Erythroblast (primary cell): ENCODE results near the gene PSMA1.

Experiments used
- GATA1 ChIP-seq: IDR thresholded peaks from 2 replicates; pipeline ENCODE4 v1.6.1; 2011; ENCODE audit warnings: low read depth, mild to moderate bottlenecking, control low read depth, low read length, moderate library complexity
- POLR2A ChIP-seq: IDR thresholded peaks from 2 replicates; pipeline ENCODE4 v1.6.1; 2011; ENCODE audit warnings: mild to moderate bottlenecking, low read length

GRCh38 chr11:14544611-14545010, 24.4 kb upstream of the PSMA1 start:
- TF ChIP-seq POLR2A (no peak), GATA1 (no peak)
